Measurements from ENCODE around the gene KCNQ1. TPM values are rescaled to one million over a fixed set of nuclear protein-coding genes. Genes with fewer than 3 reads are reported as not detected.

Gene KCNQ1
- total RNA-seq, 6 donors from 2014 or later = 18.0 to 45.4 (median 32.7) TPM

DNA sequence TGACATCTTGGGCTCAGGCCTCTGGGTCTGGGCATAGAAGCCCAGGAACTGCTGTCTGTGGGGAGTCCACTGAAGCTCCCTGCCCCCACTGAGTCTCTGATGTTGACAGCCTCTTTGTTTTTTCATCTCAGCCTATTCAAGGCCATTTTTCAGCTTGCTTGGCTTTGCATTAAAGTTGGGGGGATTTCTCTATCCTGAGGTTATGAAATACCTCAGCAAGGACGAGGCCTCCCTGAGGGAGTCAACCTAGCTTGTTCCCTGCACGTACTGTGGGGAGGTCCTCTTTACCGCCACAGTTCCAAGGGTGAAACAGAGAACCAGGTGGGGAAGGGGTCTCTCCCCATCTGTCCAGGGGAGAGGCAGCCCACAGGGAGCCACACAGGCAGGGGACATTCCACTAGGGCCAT is 246.6 kb downstream of the KCNQ1 start:
- H3K36me3 ChIP-seq = no peaks in the 10 kb centered on the region
- H3K27me3 ChIP-seq = no peaks in the 10 kb centered on the region
- H3K9me3 ChIP-seq = no peaks in the 10 kb centered on the region
- TF ChIP-seq, protein P1, sequence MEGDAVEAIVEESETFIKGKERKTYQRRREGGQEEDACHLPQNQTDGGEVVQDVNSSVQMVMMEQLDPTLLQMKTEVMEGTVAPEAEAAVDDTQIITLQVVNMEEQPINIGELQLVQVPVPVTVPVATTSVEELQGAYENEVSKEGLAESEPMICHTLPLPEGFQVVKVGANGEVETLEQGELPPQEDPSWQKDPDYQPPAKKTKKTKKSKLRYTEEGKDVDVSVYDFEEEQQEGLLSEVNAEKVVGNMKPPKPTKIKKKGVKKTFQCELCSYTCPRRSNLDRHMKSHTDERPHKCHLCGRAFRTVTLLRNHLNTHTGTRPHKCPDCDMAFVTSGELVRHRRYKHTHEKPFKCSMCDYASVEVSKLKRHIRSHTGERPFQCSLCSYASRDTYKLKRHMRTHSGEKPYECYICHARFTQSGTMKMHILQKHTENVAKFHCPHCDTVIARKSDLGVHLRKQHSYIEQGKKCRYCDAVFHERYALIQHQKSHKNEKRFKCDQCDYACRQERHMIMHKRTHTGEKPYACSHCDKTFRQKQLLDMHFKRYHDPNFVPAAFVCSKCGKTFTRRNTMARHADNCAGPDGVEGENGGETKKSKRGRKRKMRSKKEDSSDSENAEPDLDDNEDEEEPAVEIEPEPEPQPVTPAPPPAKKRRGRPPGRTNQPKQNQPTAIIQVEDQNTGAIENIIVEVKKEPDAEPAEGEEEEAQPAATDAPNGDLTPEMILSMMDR (IDR thresholded peaks at IDR 0.05) = no peak
- no peak for TF ChIP-seq EP300 (IDR thresholded peaks at IDR 0.05)
- no peak for TF ChIP-seq POLR2AphosphoS5 (IDR thresholded peaks at IDR 0.05)
- no peak overlapping the region for H3K27ac ChIP-seq
- H3K4me3 ChIP-seq = no peak overlapping the region
- ATAC-seq (ENCODE audit: low FRiP score in 2 of 2) = no peak
- peaks cover 28 to 38% (median 32%) of the 10 kb centered on the region in 4 donors for H3K4me1 ChIP-seq
- 92 to 95% methylated on average over 3 of the region's 3 CpGs for WGBS, 2 donors
- DNase-seq = no peak

DNA sequence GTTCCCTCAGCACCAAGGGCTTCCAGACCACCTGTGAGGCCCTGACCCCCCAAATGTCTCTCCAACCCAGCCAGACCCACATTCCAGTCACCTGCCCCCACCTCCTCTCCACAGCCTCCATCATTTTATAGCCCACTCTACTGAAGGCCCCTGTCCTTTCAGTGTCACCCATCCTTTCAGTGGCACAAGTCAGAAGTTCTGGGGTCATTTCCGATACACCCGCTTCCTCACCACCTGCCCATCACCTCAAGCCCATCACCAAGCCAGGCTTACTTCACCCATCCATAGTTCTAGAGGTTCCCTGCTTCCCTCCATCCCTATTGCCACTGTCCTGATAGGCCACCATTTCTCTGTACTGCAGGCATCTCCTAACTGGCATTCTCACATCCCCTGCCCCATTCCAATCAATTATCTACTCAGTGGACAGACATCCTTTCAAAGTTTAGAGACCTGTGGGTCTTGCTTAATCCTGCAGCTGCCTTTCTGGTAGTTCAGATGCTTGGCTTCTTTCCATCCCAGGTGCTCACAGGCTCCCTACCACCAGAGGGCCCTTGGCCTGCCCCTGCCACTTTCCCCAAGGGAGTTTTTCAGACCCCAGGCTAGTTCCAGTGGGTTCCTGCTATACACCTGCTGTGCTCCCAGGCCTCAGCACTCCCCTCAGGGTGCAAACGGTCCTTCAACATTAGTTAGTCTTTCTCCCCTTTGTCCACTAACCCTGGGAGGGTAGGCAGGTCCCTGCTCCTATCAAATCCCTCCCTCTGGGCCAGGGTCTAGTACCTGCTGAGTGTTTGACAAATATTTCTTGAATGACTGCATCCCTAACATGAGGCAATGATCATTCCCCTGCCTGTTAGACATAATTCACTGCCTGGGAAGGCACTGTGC is 247.4 kb downstream of the KCNQ1 start:
- Histone ChIP-seq H3K27ac (peak overlapping the region in 2 of 4 donors; percentile 25 to 26), H3K4me3 (no peak overlapping the region), H3K4me1 (peaks cover 26 to 35% (median 32%) of the 10 kb centered on the region in 4 donors), H3K9me3 (no peaks in the 10 kb centered on the region), H3K36me3 (no peaks in the 10 kb centered on the region), H3K27me3 (no peaks in the 10 kb centered on the region)
- TF ChIP-seq EP300 (IDR thresholded peaks at IDR 0.05) = no peak
- TF ChIP-seq, protein P1 (IDR thresholded peaks at IDR 0.05) = peak in 4 of 6 experiments; percentile 6 to 46 (median 30)
- ATAC-seq (ENCODE audit: low FRiP score in 2 of 2) (peak; percentile 30 to 74), DNase-seq (peak in 1 of 2 donors; percentile 52)
- WGBS, 2 donors = 82 to 91% methylated on average over 3 of the region's 3 CpGs

DNA sequence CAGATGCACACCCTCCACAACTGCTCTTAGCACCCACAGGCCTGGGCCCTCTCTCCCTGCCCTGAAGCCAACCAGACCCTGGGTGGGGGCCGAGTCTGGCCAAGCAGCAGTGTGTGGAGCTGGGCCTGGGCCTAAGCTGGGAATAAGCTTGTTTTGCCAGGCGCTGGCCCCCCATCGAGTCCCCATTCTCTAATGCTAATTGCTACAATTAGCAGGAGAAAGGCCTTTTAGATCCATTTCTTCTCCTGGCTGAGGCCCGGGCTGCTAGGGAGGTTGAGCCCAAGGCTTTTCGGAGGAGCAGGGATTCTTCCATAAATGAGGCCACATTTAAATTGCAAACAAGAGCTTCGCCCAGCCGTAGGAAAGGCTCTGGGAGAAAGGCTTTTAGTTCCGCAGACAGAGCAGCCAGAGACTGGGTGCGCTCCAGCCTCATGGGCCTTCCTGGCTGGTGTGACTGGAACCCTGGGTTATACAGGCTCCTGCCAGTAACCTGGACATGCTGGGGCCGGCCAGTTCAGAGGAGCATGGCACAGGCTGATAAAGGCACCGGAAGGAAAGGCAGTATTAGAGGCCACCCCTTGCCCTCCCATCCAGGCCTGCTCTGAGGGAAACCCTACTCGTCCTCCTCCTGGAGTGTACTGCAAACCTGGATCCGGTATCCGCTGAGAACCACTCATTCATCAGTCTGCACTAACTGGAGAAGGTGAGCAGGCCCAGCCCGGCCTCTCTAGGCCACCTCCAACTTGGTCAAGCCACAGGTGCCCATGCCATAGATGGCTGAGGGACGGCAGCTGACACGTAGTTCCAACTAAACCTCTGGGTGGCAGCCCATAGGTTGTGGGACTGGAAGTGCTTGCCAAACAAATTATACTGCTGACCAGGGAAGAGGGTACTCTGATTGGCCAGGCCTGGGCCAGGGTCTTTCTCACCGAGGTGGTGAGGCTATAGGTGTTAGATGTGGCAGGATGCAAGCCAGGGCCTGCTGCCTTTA is 248.8 kb downstream of the KCNQ1 start:
- 80 to 83% methylated on average over 17 of the region's 18 CpGs for WGBS, 2 donors
- DNase-seq = peak in 1 of 2 donors; percentile 38

DNA sequence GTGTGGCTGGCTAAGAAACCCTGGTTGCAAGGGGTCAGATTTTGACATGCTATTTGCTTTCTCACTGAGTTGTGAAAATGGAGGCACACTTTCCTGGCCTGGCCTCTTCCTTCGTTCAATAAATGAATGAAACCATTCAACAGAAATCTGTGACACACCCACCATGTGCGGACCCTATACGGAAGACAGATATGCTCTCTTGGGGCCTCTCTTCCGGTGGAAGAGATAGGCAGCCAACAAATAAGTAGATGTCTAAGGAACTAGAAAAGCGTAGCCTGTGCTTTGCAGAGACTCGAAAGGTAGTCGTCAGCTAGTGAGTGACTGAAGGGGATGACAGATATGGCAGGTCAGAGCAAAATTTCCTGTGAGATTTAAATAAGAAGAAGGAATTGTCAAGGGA is 249.7 kb downstream of the KCNQ1 start:
- WGBS, 2 donors = 84 to 88% methylated on average over 7 of the region's 7 CpGs
- H3K27ac ChIP-seq = no peak overlapping the region
- H3K27me3 ChIP-seq = no peaks in the 10 kb centered on the region
- DNase-seq (no peak), ATAC-seq (ENCODE audit: low FRiP score in 2 of 2) (no peak)
- TF ChIP-seq POLR2AphosphoS5 (IDR thresholded peaks at IDR 0.05) (no peak), EP300 (IDR thresholded peaks at IDR 0.05) (no peak), POLR2A (IDR thresholded peaks at IDR 0.05) (no peak)
- TF ChIP-seq, protein P1 (IDR thresholded peaks at IDR 0.05) = no peak
- no peaks in the 10 kb centered on the region for H3K36me3 ChIP-seq
- H3K4me1 ChIP-seq = peaks cover 16 to 30% (median 24%) of the 10 kb centered on the region in 4 donors
- no peak overlapping the region for H3K4me3 ChIP-seq
- H3K9me3 ChIP-seq = no peaks in the 10 kb centered on the region

More for the DNA sequence above, 248.8 kb downstream of the KCNQ1 start:
- Histone ChIP-seq H3K4me3 (no peak overlapping the region), H3K27me3 (no peaks in the 10 kb centered on the region), H3K9me3 (no peaks in the 10 kb centered on the region), H3K27ac (peak overlapping the region in 3 of 4 donors; percentile 5 to 49 (median 26)), H3K4me1 (peaks cover 16 to 37% (median 24%) of the 10 kb centered on the region in 4 donors), H3K36me3 (no peaks in the 10 kb centered on the region)
- ATAC-seq (ENCODE audit: low FRiP score in 2 of 2) = no peak
- TF ChIP-seq, protein P1 (IDR thresholded peaks at IDR 0.05) = no peak
- no peak for TF ChIP-seq EP300 (IDR thresholded peaks at IDR 0.05)
- TF ChIP-seq POLR2AphosphoS5 (IDR thresholded peaks at IDR 0.05) = no peak
- TF ChIP-seq POLR2A (IDR thresholded peaks at IDR 0.05) = no peak

Data from upper lobe of left lung (tissue), 6 donors.